K562 (cell line): ENCODE measurements around the gene KIF25.

ENCODE experiments used
- ATF2 ChIP-seq: sonication (generic); formaldehyde crosslinking; IDR thresholded peaks from 2 replicates; pipeline ENCODE4 v1.8.1; 2022; ENCODE audit warnings: missing genetic modification reagents
- ETV6 ChIP-seq, 3 experiments: fragments of 150-350 bp in 1 of 3; sonication (generic) in 1 of 3; formaldehyde crosslinking in 1 of 3; IDR thresholded peaks; 2 replicates each; pipeline versions ENCODE4 v1.6.1 to v1.8.0; 2014 to 2022; ENCODE audit warnings: borderline replicate concordance in 2 of 3, low read depth in 2 of 3, antibody characterized with exemption in 1 of 3, low read length in 1 of 3, mild to moderate bottlenecking in 1 of 3, missing genetic modification reagents in 1 of 3
- EZH2 ChIP-seq: IDR thresholded peaks from 2 replicates; pipeline ENCODE4 v1.6.1; 2012; ENCODE audit warnings: low read depth, mild to moderate bottlenecking, inconsistent platforms, low read length, borderline replicate concordance
- MAX ChIP-seq: sonication (generic); formaldehyde crosslinking; IDR thresholded peaks from 2 replicates; pipeline ENCODE4 v1.9.0; 2022; ENCODE audit warnings: mild to moderate bottlenecking, missing genetic modification reagents
- MITF ChIP-seq: IDR thresholded peaks from 2 replicates; pipeline ENCODE4 v1.6.1; 2014; ENCODE audit warnings: antibody characterized with exemption
- MYBL2 ChIP-seq, 2 experiments: fragments of 450-650 bp in 1 of 2; sonication (generic) in 1 of 2; formaldehyde crosslinking in 1 of 2; IDR thresholded peaks; 2 replicates each; pipeline versions ENCODE4 v1.6.1 to v1.8.1; 2017 to 2022; ENCODE audit warnings: borderline replicate concordance in 1 of 2, inconsistent platforms in 1 of 2, low read depth in 1 of 2, mild to moderate bottlenecking in 1 of 2, missing genetic modification reagents in 1 of 2, moderate library complexity in 1 of 2
- PRMT5 ChIP-seq: sonication (generic); formaldehyde crosslinking; IDR thresholded peaks from 2 replicates; pipeline ENCODE4 v1.5.0; 2020; ENCODE audit warnings: missing genetic modification reagents
- SMARCC2 ChIP-seq: fragments of 450-650 bp; IDR thresholded peaks from 2 replicates; pipeline ENCODE4 v1.6.1; 2017; ENCODE audit warnings: antibody characterized with exemption, moderate library complexity, mild to moderate bottlenecking, low read depth
- STAG1 ChIP-seq: sonication (generic); formaldehyde crosslinking; IDR thresholded peaks from 2 replicates; pipeline ENCODE4 v1.5.0; 2020; ENCODE audit warnings: missing genetic modification reagents, borderline replicate concordance
- U2AF2 ChIP-seq: fragments of 200-400 bp; formaldehyde crosslinking; optimal IDR thresholded peaks from 2 replicates; pipeline ENCODE3; 2017; ENCODE audit warnings: low read depth, mild to moderate bottlenecking, low read length
- ZNF263 ChIP-seq: sonication (generic); formaldehyde crosslinking; IDR thresholded peaks from 2 replicates; pipeline ENCODE4 v1.8.0; 2022; ENCODE audit warnings: mild to moderate bottlenecking, missing genetic modification reagents, borderline replicate concordance

- TF ChIP-seq U2AF2 = no peak
- no peak for TF ChIP-seq PRMT5
- TF ChIP-seq MITF = no peak
- no peak for TF ChIP-seq EZH2
- no peak for TF ChIP-seq ATF2
- no peak for TF ChIP-seq ETV6 (IDR thresholded peaks at IDR 0.05; ENCODE audit: borderline replicate concordance in 1 of 2, low read depth in 2 of 2, low read length in 1 of 2)
- no peak for TF ChIP-seq ETV6 (CRISPR knock-in tag; IDR thresholded peaks at IDR 0.05; ENCODE audit: borderline replicate concordance)
- TF ChIP-seq MYBL2 (IDR thresholded peaks at IDR 0.05; ENCODE audit: low read depth) = no peak
- TF ChIP-seq MYBL2 (CRISPR knock-in tag; IDR thresholded peaks at IDR 0.05; ENCODE audit: borderline replicate concordance) = no peak
- no peak for TF ChIP-seq STAG1 (CRISPR knock-in tag)
- no peak for TF ChIP-seq ZNF263
- no peak for TF ChIP-seq MAX (CRISPR knock-in tag)
- no peak for TF ChIP-seq SMARCC2
Measured at GRCh38 chr6:168047841-168048723, 50.6 kb downstream of the KIF25 start.
